Dendritic cell treated with granulocyte-macrophage colony-stimulating factor and Interleukin-4, amounts not matched to agents 40 ng/mL and 50 ng/mL, for 4 days (primary cell): ENCODE measurements around the gene MXD4.

Experiments
- H3K27ac Mint-ChIP-seq: one replicate; pipeline ENCODE4 v1.8.0; 2022; ENCODE audit warnings: mild to moderate bottlenecking, mixed read lengths
- H3K27me3 Mint-ChIP-seq: one replicate; pipeline ENCODE4 v1.8.0; 2022; ENCODE audit warnings: mild to moderate bottlenecking, mixed read lengths
- H3K36me3 Mint-ChIP-seq: one replicate; pipeline ENCODE4 v1.8.0; 2022; ENCODE audit warnings: low read depth, mixed read lengths
- H3K4me1 Mint-ChIP-seq: one replicate; pipeline ENCODE4 v1.8.0; 2022; ENCODE audit warnings: low read depth, mixed read lengths
- H3K4me3 Mint-ChIP-seq: one replicate; pipeline ENCODE4 v1.8.0; 2022; ENCODE audit warnings: mild to moderate bottlenecking, moderate library complexity, mixed read lengths
- H3K9me3 Mint-ChIP-seq: one replicate; pipeline ENCODE4 v1.8.0; 2022; ENCODE audit warnings: mixed read lengths
- intact Hi-C: fragments of 100-400 bp; cut with micrococcal nuclease; formaldehyde crosslinking; loops from one replicate; pipeline ENCODE4 v1.15.0; 2022

The MXD4 gene, protein sequence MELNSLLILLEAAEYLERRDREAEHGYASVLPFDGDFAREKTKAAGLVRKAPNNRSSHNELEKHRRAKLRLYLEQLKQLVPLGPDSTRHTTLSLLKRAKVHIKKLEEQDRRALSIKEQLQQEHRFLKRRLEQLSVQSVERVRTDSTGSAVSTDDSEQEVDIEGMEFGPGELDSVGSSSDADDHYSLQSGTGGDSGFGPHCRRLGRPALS

DNA sequence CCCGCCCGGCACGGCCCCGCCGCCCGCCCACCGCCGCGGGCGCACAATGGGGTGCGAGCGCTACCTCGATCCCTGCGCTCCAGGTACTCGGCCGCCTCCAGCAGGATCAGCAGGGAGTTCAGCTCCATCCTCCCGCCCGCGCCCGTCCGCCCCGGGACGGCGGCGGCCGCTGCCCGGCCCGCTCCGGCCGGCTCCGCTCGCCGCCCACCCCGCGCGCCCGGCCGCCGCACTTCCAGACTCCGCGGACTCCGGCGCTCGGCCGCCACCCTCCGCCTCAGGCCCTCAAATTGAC is at the start of gene MXD4:
Gene MXD4 (minus strand): TSS at position 257 of the 292 bp plus-strand sequence. CDS start 129 bp downstream, at position 128.
- peak within 1 kb of the TSS; percentile 83 for H3K27ac Mint-ChIP-seq
- peak within 1 kb of the TSS; percentile 80 for H3K4me3 Mint-ChIP-seq
- intact Hi-C loops = loop anchor here (1.0 to 5.0 kb wide), 2 partner anchors 19 to 156 kb away; partner anchors contain the start of genes CFAP99, HAUS3, POLN and ZFYVE28
- peaks cover 42% of the 10 kb centered on the region for H3K36me3 Mint-ChIP-seq
- H3K4me1 Mint-ChIP-seq = peaks cover 33% of the 10 kb centered on the region
- H3K27me3 Mint-ChIP-seq = no peaks in the 10 kb centered on the region
- H3K9me3 Mint-ChIP-seq = no peaks in the 10 kb centered on the region

DNA sequence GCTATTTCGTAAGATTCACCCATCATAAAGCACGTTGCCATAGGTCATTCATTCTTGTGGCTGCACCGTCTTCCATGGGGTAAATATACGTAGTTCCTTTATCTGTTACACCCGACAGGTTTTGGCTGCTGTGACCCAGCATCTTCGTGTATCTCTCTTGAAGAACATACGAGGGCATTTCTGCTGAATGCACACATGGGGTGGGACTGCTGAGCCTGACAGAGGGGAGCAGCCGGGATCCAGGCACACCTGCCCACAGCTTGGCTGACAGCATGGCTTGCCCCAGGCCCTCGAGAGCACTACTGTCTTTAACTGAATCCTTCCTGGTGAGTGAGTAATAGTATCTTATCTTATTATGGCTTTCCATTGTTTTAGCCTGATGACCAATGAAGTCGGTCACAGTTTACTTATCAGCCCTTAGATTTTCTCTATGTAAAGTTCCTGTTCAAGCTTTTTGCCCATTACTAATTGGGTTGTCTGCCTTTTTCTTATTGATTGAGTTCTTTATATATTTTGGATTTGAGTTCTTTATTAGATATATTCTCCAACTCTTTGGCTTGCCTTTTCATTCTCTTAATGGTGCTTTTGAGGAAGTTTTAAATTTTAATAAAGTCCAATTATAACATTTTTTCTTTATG is 45.0 kb upstream of the MXD4 start:
- intact Hi-C loops = no loop called here
- peaks cover 14% of the 10 kb centered on the region for H3K9me3 Mint-ChIP-seq
- peak overlapping the region; percentile 64 for H3K27ac Mint-ChIP-seq
- H3K27me3 Mint-ChIP-seq = peaks cover 3% of the 10 kb centered on the region
- H3K36me3 Mint-ChIP-seq = peaks cover 27% of the 10 kb centered on the region
- H3K4me3 Mint-ChIP-seq = no peak overlapping the region
- peaks cover 21% of the 10 kb centered on the region for H3K4me1 Mint-ChIP-seq

DNA sequence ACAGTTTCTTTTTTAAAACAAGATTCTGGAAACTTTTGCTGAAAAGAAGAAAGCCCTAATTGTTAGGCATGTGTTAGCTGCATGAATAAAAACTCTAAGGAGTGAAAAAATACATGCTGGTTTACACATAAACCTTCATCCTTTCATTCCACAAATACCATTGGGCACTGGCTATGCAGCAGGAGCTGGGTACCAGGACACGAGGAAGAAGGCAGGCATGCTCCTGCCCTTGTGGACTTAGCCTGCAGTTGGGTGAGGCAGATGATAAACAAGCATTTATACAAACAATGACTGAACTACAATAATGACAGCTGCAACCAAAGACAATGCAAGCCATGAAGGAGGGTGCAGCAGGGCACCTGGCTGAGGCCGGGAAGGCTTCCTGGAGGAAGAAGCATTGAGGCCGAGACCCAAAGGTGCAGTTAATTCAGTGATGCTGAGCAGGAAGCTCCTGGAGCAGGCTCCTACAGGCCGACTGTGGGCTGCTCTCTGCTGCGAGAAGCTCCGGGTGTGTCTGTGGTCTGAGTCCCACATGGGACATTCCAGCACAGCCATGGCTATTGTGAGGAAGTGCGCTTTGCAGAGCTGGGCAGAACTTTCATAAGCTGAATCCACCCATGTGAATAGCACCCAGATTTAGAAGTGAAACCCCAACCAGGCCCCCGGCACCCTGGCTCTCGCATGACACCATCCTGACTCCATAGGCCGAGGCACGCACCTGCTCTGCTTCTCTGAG is 44.0 kb upstream of the MXD4 start:
- peaks cover 21% of the 10 kb centered on the region for H3K4me1 Mint-ChIP-seq
- no peak overlapping the region for H3K4me3 Mint-ChIP-seq
- intact Hi-C loops = no loop called here
- H3K9me3 Mint-ChIP-seq = peaks cover 14% of the 10 kb centered on the region
- H3K27ac Mint-ChIP-seq = peak overlapping the region; percentile 64
- peaks cover 34% of the 10 kb centered on the region for H3K36me3 Mint-ChIP-seq
- peaks cover 3% of the 10 kb centered on the region for H3K27me3 Mint-ChIP-seq

DNA sequence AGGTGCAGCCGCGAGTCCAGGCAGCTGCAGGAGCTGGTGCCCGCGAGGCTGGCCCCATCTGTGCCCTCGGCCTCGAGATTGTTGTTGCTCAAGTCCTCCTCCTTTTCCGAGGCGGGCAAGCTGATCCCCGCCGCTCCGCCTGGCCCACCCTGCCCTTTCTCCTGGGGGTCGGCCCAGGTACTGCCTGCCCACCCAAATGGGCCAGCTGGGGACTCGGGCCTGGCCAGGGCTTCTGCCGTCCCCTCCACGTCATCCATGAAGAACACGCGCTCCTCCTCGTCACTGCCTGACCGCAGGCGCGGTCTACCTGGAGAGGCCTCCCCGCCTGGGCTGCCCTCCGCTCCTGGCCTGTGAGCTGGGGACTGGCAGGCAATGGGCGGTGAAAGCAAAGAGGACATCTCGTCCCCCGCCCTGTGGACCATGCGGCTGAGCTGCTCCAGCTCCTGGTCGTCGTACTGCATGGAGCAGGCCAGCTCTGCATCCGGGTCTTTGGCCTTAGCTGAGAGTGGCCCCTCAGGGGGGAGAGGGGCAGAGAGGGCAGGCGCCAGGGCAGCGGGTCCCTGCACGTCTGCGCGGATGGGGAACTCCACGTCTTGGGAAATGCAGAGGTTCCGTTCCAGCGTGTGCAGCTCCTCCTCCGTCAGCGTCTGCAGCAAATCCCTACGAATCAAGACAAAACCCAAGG is 43.1 kb upstream of the MXD4 start:
- Mint-ChIP-seq H3K36me3 (peaks cover 43% of the 10 kb centered on the region), H3K4me1 (peaks cover 21% of the 10 kb centered on the region), H3K27me3 (peaks cover 3% of the 10 kb centered on the region), H3K4me3 (no peak overlapping the region), H3K9me3 (peaks cover 14% of the 10 kb centered on the region), H3K27ac (peak overlapping the region; percentile 64)
- intact Hi-C loops = no loop called here

DNA sequence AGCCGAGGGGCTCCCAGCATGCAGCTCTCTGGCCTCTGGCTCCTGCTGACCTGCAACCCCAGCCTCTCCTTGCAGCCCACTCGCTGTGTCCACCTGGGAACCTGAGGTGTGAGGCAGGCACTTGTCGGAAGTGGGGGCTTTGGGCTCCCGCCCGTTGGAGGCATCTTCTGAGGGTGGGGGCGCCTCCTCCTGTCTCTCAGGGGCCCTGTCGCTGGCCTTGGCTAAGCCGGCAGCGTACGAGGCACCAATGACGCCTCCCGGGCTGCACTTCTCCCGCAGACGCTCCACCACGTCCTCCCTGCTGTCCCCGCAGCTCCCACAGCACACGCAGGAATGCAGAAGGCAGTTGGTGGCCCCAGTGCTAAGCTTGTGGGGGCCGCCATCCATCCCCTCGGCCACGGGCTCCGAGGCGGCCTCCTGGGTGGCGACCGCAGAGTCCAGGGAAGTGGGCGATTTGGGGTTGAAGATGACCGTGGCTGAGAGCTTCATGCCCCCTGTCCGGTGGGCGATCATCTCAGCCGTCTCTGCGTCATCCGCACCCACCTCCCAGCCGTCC is 42.5 kb upstream of the MXD4 start:
- Mint-ChIP-seq H3K27ac (peak overlapping the region; percentile 64), H3K36me3 (peaks cover 44% of the 10 kb centered on the region), H3K27me3 (peaks cover 2% of the 10 kb centered on the region), H3K4me3 (no peak overlapping the region), H3K4me1 (peaks cover 21% of the 10 kb centered on the region), H3K9me3 (peaks cover 14% of the 10 kb centered on the region)
- intact Hi-C loops = no loop called here

DNA sequence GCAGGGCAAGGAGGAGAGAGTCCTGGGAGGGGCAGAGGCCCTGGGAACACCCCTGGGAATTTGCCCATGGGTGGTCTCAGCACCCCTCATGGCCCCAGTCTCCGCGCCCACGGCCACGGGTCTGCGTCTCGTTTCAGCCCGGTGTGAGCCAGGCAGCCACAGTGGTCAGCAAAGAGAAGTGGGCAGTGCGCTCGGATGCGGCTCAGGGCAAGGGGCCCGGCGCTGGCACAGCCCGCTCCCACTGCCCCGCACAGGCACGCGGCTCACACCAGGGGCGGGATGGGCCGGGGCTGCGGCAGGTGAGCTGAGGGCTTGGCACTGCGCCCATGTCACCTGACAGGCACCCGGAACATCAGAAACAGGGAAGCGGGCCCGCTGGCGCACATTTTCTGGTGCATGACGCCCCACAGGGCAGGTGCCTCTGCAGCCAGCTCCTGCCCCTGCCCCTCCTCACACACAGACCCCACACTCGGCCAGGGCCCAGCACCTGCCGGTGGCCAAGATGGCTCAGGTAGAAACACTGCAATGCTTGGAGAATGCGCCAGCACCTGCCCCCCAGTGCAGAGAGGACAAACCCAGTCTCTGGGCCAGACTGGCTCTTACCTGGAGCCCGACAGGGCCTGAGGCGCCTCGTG is 41.9 kb upstream of the MXD4 start:
- peak overlapping the region; percentile 16 for H3K27ac Mint-ChIP-seq
- peaks cover 14% of the 10 kb centered on the region for H3K9me3 Mint-ChIP-seq
- no peak overlapping the region for H3K4me3 Mint-ChIP-seq
- intact Hi-C loops = no loop called here
- peaks cover 21% of the 10 kb centered on the region for H3K4me1 Mint-ChIP-seq
- peaks cover 1% of the 10 kb centered on the region for H3K27me3 Mint-ChIP-seq
- H3K36me3 Mint-ChIP-seq = peaks cover 44% of the 10 kb centered on the region

DNA sequence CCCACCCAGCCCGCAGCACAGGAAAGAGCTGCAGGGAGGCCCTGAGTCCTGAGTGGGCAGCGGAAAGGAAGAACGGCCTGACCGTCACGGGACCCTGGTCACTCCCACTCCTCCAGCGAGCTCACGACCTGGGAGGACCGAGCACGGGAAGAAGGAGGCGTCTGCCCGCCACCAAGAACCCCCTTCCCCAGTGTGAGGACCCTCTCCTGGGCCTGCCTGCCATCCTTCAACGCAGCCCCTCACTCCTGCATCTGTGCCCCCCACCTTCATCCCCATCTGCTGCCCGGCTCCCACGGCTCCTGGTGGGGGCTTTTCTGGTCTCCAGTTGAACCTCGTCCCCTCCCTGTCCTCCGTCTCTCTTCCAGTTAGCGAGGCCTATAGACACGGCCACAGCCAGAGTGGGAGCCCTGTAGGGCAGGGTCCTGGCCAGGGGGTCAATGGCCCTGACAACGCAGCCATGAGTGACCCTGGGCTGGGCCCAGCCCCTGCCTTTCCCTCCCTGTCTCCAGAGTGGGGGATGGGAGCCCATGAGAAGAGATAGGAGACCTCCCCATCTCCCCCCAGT is 41.3 kb upstream of the MXD4 start:
- peaks cover 21% of the 10 kb centered on the region for H3K4me1 Mint-ChIP-seq
- H3K27me3 Mint-ChIP-seq = peaks cover 4% of the 10 kb centered on the region
- H3K36me3 Mint-ChIP-seq = peaks cover 45% of the 10 kb centered on the region
- H3K27ac Mint-ChIP-seq = peak overlapping the region; percentile 16
- H3K9me3 Mint-ChIP-seq = peaks cover 14% of the 10 kb centered on the region
- intact Hi-C loops = no loop called here
- H3K4me3 Mint-ChIP-seq = no peak overlapping the region

DNA sequence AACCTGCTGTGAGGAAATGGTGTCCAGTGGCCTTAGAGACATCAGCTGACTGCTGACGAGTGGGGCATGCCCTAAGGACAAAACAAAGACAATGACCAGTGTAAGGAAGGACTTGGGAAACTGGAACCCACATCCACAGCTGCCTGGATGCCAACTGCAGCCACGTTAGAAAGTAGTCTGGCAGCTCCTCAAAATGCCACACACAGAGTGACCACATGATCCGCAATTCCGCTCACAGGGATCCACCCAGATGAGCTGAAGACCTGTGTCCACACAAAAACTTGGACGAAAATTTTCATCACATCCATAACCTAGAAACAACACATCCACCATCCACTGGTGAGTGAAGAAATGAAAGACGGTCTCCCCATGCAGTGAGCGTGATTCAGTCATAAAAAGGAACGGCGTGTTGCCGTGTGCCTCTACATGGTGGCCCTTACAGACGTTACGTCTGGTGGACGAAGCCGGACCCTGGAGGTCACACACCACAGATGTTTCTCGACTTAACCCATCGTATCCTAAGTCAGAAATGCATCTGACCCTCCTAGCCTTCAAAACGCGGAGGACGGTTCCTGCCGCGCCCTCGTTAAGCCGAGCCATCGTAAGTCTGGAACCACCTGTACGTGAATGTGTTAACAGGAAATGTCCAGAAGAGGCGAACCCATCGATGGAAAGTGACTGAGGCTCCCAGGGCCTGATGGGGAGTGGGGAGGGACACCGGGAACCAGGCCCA is 40.6 kb upstream of the MXD4 start:
- Mint-ChIP-seq H3K27ac (no peak overlapping the region), H3K4me3 (no peak overlapping the region), H3K27me3 (peaks cover 4% of the 10 kb centered on the region), H3K4me1 (peaks cover 21% of the 10 kb centered on the region), H3K9me3 (peaks cover 14% of the 10 kb centered on the region), H3K36me3 (peaks cover 51% of the 10 kb centered on the region)
- intact Hi-C loops = no loop called here

DNA sequence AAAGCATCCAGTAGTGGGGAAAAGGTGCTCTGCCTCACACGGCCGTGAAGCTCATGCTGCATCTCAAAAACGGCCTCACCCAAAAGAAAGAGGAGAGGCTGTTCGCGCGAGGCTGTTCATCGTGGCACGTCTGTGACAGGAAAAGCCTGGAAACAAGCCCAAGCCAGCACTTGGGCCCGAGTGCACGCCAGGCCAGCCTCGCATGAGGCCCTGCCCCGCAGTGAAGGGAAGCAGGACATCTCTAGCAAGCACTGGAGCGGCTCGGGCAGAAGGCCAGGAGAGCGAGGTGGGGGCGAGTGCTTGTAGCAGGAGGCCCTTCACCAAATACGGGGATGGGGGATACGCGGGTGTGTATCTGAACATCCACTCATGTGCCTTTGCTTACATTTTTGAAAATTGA is 39.9 kb upstream of the MXD4 start:
- Mint-ChIP-seq H3K9me3 (peaks cover 14% of the 10 kb centered on the region), H3K27ac (no peak overlapping the region), H3K36me3 (peaks cover 59% of the 10 kb centered on the region), H3K27me3 (peaks cover 4% of the 10 kb centered on the region), H3K4me1 (peaks cover 19% of the 10 kb centered on the region), H3K4me3 (no peak overlapping the region)
- intact Hi-C loops = no loop called here

DNA sequence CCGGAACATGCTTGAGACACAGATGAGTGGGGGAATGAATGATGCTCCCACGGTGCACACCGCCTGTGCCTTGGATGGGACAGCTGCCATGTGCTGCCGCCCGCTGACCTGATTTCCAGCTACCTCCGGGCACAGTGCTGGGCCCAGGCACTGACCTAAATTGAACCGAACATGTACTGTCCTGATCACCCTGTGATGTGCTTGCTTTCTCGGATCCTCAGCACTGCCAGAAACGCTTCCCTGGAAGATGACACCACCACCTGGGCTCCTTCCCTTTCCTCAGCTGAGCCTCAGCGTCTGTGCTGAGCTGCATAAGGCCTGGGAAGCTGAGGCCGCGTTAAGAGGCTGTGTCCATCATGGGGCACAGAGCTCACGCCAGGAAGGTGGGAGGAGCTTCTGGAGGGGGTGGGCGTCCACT is 39.3 kb upstream of the MXD4 start:
- peaks cover 13% of the 10 kb centered on the region for H3K4me1 Mint-ChIP-seq
- H3K27ac Mint-ChIP-seq = no peak overlapping the region
- peaks cover 59% of the 10 kb centered on the region for H3K36me3 Mint-ChIP-seq
- H3K4me3 Mint-ChIP-seq = no peak overlapping the region
- intact Hi-C loops = no loop called here
- peaks cover 4% of the 10 kb centered on the region for H3K27me3 Mint-ChIP-seq
- H3K9me3 Mint-ChIP-seq = peaks cover 14% of the 10 kb centered on the region

DNA sequence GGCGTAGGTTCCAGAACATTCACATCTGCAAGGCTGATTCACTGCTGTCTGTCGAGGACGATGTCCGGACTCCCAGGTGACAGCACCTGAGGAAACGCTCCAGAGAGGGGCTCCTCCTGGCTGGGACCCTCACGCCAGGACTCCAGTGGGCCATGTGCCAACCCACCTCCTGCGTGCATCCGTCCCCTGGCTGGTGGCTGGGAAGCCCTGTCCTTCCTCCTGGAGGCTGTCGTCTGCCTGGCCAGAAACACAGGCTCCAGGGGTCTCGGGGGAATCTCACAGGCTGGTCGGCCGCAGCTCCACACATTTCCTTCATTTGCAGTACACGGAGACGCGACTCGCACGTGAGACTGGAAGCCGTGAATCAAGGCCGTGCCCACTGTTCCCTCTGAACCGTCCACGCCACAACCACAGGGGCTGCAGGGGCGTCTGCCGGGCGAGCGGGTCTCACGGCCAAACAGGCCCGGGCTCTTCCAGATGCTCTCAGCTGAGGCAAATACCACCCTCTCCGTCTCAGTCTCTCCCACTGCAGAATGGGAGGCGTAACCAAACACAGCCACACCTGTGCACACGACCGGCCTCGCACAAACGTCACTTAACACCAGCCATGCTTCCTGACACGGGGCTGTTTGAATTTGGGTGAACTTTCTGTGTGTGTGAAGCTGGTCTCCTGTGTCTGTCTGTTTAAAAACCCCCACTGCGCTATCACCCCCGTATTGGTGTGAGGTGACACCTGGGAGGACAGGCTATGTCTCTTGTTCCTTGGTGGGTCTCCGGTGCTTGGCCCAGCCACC is 38.7 kb upstream of the MXD4 start:
- intact Hi-C loops = no loop called here
- H3K27ac Mint-ChIP-seq = no peak overlapping the region
- H3K9me3 Mint-ChIP-seq = peaks cover 14% of the 10 kb centered on the region
- H3K27me3 Mint-ChIP-seq = peaks cover 5% of the 10 kb centered on the region
- peaks cover 59% of the 10 kb centered on the region for H3K36me3 Mint-ChIP-seq
- no peak overlapping the region for H3K4me3 Mint-ChIP-seq
- peaks cover 13% of the 10 kb centered on the region for H3K4me1 Mint-ChIP-seq

DNA sequence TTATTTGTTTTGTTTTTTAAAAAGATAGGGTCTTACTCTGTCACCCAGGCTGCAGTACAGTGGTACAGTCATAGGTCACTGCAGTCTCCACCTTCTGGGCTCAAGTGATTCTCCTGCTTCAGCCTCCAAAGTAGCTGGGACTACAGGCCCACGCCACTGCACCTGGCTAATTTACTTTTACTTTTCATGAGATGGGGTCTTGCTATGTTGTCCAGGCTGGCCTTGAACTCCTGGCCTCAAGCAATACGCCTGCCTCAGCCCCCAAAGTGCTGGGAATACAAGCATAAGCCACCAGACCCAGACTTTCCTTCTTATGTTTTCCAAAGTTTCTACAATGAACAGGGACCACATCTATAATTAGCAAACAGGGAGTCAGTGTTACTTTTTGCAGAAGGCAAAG is 37.9 kb upstream of the MXD4 start:
- intact Hi-C loops = no loop called here
- peaks cover 9% of the 10 kb centered on the region for H3K4me1 Mint-ChIP-seq
- peaks cover 9% of the 10 kb centered on the region for H3K27me3 Mint-ChIP-seq
- no peak overlapping the region for H3K4me3 Mint-ChIP-seq
- peak overlapping the region; percentile 64 for H3K27ac Mint-ChIP-seq
- H3K9me3 Mint-ChIP-seq = peaks cover 14% of the 10 kb centered on the region
- H3K36me3 Mint-ChIP-seq = peaks cover 52% of the 10 kb centered on the region
